NOMO-1 treated with DMSO at 0.1 percent for 48 hours (cell line): ENCODE results near the gene PRRC2C.

ENCODE experiments used
- DNase-seq: peaks from one replicate; lab custom pipeline; 2025; ENCODE audit not compliant: unreplicated experiment; lab: John Stamatoyannopoulos, UW

Gene PRRC2C

DNA sequence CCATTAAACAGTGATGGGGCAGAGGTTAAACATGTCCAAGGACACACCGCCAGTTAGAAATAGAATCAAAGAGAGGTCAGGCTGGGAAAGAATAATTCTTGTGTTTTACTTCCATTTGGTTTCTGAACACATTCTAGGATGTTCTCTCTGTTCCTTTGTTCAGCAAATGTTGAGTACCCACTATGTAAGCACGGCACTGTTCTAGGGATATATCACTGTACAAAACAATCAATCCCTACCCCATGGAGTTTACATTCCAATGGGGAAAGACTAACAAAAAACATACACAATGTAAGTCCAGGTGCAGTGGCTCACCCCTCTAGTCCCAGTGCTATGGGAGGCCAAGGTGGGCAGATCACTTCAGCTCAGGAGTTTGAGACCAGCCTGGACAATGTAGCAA, 142.9 kb downstream of the PRRC2C start:
- DNase-seq, result no peak

DNA sequence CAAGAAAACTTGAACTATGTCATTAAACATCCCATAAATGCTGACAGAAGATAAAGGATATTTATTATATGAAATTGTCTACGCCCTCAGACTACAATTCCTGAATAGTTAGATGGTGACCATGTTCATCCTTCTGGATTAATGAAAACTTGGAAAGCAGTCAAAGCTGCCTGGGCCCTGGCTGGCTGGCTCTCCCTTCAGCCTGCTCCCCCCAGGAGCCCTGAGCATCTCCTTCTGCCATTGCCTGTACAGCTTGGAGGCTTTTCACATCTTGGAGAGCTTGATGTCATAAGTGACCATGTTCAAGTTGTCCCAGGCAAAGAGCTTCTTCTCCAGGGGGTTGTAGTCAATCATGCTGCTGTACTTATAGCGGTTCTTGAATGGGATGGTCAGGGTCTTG, 150.3 kb downstream of the PRRC2C start:
- no peak for DNase-seq

DNA sequence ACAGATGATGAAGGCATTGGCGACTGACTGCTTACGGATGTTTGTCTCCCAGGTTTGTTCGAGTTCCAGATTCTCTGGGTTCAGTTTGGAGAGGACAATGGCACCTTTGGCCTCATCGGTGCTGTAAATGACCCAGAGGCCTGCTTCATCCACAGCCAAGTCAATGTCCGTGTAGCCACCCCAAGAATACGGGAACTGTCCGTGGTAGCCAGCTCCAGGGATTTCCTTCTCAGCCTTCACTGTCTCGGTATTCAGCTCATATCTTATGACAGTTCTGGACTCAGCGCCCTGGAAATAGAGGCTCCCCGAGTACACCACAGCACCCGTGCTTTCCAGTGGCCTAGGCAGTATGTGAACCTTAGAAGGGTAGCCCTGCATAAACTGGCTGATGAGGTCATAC, 150.8 kb downstream of the PRRC2C start:
- no peak for DNase-seq

DNA sequence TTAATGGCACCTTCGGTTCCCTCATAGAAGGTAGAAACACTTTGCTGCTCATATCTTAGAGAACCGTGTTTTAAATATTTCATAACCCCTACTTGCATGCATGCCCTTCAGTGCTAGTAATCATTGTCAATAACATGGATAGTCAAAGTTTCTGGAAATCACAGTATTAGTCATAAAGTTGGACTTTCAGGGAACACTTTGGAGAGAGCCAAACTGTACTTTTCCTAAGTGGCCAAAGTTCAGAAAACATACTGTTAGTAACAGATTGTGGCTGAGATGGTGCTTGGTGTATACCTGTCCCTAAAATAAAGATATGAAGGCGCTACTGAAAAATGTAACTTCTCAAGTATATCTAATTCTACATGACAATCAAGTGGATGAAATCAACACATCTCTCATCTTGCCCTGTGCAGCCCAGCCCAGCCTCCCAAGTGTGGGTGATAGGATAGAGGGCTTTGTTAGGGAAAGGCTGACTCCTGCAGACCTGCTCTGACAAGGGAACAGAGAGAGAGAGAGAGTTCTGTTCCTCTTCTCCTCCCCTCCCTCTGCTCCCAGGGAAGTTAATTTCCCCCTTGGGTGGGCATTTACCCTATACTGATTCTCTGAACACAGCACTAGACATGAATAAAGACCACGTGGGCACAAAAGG, 152.7 kb downstream of the PRRC2C start:
- DNase-seq, result no peak

DNA sequence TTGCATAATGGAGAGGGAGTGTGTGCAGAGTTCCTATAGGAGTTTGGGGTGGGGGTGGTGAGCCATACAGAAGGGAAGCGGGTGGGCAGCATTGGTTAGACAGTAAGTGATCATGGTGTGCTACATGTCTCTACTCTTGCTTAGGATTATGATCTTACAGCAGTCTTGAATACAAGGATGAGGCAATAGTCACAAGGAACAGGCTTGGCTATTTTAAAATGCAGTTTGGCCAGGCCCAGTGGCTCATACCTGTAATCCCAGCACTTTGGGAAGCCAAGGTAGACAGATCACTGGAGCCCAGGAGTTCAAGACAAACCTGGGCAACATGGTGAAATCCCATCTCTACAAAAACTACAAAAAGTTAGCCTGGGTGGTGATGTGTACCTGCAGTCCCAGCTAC, 154.9 kb downstream of the PRRC2C start:
- no peak for DNase-seq

DNA sequence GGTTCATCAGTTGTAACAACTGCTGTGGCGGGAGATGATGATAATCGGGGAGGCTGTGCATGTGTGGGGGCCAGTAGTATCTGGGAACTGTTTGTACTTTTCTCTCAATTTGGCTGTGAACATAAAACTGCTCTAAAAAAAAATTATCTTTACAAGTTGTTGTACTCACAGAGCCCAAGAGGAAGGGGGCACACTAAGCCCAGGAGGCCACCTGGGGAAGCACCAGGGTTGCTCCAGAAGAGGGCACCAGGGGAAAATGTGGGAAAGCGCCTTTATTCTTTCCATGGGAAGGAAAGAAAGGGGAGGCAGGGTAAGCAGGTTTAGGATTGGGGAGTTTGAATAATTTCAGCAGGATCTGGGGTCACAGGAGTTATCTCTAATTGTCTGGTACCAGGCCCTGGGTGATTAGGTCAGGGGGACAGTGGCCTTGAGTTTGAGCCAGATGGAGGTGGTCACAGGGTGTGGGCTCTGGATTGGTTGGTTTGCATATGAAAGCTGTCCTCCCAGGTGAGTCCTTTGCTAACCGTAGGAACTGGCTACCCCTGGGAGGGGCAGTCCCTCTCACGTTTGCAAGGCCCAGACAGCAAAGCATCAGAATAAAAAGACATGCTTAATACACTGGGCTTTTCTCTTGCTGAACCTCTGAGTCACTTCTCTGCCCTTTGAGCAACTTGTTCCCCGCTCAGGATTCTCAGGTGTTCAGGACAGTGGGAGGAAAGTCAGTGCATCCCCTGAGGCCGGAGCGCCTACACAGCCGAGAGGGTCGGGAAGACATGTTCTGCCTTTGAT, 155.9 kb downstream of the PRRC2C start:
- DNase-seq, result no peak

DNA sequence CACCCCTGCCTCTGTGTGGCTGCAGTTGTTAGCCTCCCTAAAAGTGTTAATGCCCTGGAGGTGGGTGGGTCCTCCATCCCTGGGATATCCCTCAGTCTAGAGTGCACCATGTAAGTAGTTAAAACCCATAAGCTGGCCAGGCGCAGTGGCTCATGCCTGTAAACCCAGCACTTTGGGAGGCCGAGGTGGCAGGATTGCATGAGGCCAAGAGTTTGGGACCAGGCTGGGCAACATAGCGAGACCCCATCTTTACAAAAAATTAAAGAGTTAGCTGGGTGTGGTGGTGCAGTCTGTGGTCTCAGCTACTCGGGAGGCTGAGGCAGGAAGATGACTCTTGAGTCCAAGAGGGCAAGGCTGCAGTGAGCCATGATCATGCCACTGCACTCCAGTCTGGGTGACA, 156.9 kb downstream of the PRRC2C start:
- DNase-seq, result no peak
